ENCODE measurements around the gene C2CD4D.

The C2CD4D gene

GRCh38 chr1:151858886-151859665 lies 19.5 kb upstream of the C2CD4D start:
- DNase-seq (ENCODE audit: low read depth): no peak

- no peak for DNase-seq (ENCODE audit: low read depth)
Measured at GRCh38 chr1:151858030-151858746, 18.6 kb upstream of the C2CD4D start.

- no peak for DNase-seq (ENCODE audit: low read depth)
Measured at GRCh38 chr1:151855933-151856332, 16.3 kb upstream of the C2CD4D start.

- DNase-seq (ENCODE audit: low read depth): peak; percentile 18
Measured at GRCh38 chr1:151855516-151855915, 15.9 kb upstream of the C2CD4D start.

- no peak for DNase-seq (ENCODE audit: low read depth)
Measured at GRCh38 chr1:151854658-151855057, 15.0 kb upstream of the C2CD4D start.

- DNase-seq (ENCODE audit: low read depth): no peak
Measured at GRCh38 chr1:151853411-151853943, 13.9 kb upstream of the C2CD4D start, which contains the start of gene THEM5. Gene THEM5, minus strand, starts transcription at chr1:151853712. Its CDS starts 147 bp downstream, at chr1:151853565.

- DNase-seq (ENCODE audit: low read depth): no peak
Measured at GRCh38 chr1:151852733-151853132, 13.1 kb upstream of the C2CD4D start.

- no peak for DNase-seq (ENCODE audit: low read depth)
Measured at GRCh38 chr1:151851886-151852285, 12.3 kb upstream of the C2CD4D start.

- no peak for DNase-seq (ENCODE audit: low read depth)
Measured at GRCh38 chr1:151849871-151850270, 10.3 kb upstream of the C2CD4D start.

- DNase-seq (ENCODE audit: low read depth): no peak
Measured at GRCh38 chr1:151849126-151849525, 9.5 kb upstream of the C2CD4D start.

- DNase-seq (ENCODE audit: low read depth): no peak
Measured at GRCh38 chr1:151847867-151848596, 8.4 kb upstream of the C2CD4D start.

- DNase-seq (ENCODE audit: low read depth): no peak
Measured at GRCh38 chr1:151846686-151847237, 7.1 kb upstream of the C2CD4D start.

- peak; percentile 43 for DNase-seq (ENCODE audit: low read depth)
Measured at GRCh38 chr1:151846062-151846568, 6.5 kb upstream of the C2CD4D start.

- no peak for DNase-seq (ENCODE audit: low read depth)
Measured at GRCh38 chr1:151843398-151843797, 3.8 kb upstream of the C2CD4D start.

GRCh38 chr1:151841141-151841540 lies 1.5 kb upstream of the C2CD4D start:
- peak; percentile 81 for DNase-seq (ENCODE audit: low read depth)

- no peak for DNase-seq (ENCODE audit: low read depth)
Measured at GRCh38 chr1:151840421-151840820, 801 bp upstream of the C2CD4D start.

GRCh38 chr1:151839082-151839412 lies 573 bp downstream of the C2CD4D start:
- no peak for DNase-seq (ENCODE audit: low read depth)

- DNase-seq (ENCODE audit: low read depth): no peak
Measured at GRCh38 chr1:151838222-151839081, 1.2 kb downstream of the C2CD4D start.

- no peak for DNase-seq (ENCODE audit: low read depth)
Measured at GRCh38 chr1:151837884-151838221, 1.8 kb downstream of the C2CD4D start.

- DNase-seq (ENCODE audit: low read depth): no peak
Measured at GRCh38 chr1:151837197-151837596, 2.4 kb downstream of the C2CD4D start.

GRCh38 chr1:151835596-151835995 lies 4.0 kb downstream of the C2CD4D start:
- no peak for DNase-seq (ENCODE audit: low read depth)

Data from stromal cell of bone marrow (primary cell).